Thyroid gland (tissue), 4 donors: ENCODE data around the gene MRC2. TPM values are rescaled to one million over a fixed set of nuclear protein-coding genes. Genes with fewer than 3 reads are reported as not detected.

Experiments used
- DNase-seq, 2 donors: peaks; one replicate each; pipeline ENCODE4 v3.0.0-alpha.2; 2019
- H3K27ac ChIP-seq, 3 donors: fragments of 200-600 bp; sonication (generic); 1 replicate in 2 of 3; 2 replicates in 1 of 3; pipeline ENCODE4 v1.5.1; 2016 to 2019; ENCODE audit warnings: mild to moderate bottlenecking in 1 of 3, moderate library complexity in 1 of 3
- H3K27me3 ChIP-seq: fragments of 200-600 bp; sonication (generic); one replicate; pipeline ENCODE4 v1.5.1; 2019
- H3K36me3 ChIP-seq, 2 donors: fragments of 200-600 bp; sonication (generic); one replicate each; pipeline ENCODE4 v1.5.1; 2016 to 2019
- H3K4me1 ChIP-seq, 2 donors: fragments of 200-600 bp; sonication (generic); one replicate each; pipeline ENCODE4 v1.5.1; 2017 to 2019
- H3K4me3 ChIP-seq, 3 donors: fragments of 200-600 bp; sonication (generic); replicated peaks in 1 of 3; 1 replicate in 2 of 3; 2 replicates in 1 of 3; pipeline ENCODE4 v1.5.1; 2016; ENCODE audit warnings: mild to moderate bottlenecking in 1 of 3
- H3K9me3 ChIP-seq: fragments of 200-600 bp; sonication (generic); one replicate; pipeline ENCODE4 v1.5.1; 2017
- POLR2A ChIP-seq, 2 donors: fragments of 450-650 bp; IDR thresholded peaks; one replicate each; pipeline ENCODE4 v1.6.1; 2017; ENCODE audit warnings: antibody characterized with exemption in 2 of 2, mild to moderate bottlenecking in 2 of 2, moderate library complexity in 1 of 2
- WGBS, 2 donors: methylation state at CpG; one replicate each; pipeline ENCODE4 v1.1.5; 2017; 5-methylcytosine and 5-hydroxymethylcytosine counted together
- intact Hi-C: fragments of 100-400 bp; cut with DNase I; formaldehyde crosslinking; loops from one replicate; pipeline ENCODE4 v1.15.1; 2023
- total RNA-seq, 4 donors: library from RNA; depleted of rRNA; stranded (reverse); fragments of >200 nt; gene quantifications; one replicate each; pipeline ENCODE4 v1.2.3, GENCODE V29; 2016
- TF ChIP-seq, protein P1 (sequence below), 6 experiments: fragments of 200-600 bp in 3 of 6; fragments of 450-650 bp in 3 of 6; sonication (generic) in 3 of 6; IDR thresholded peaks; one replicate each; pipeline ENCODE4 v1.5.1; 2016 to 2019; ENCODE audit warnings: antibody characterized with exemption in 6 of 6, mild to moderate bottlenecking in 2 of 6, inconsistent platforms in 1 of 6, moderate library complexity in 1 of 6

The MRC2 gene
- total RNA-seq, 4 donors from 2014 or later: 7.9 to 15.2 (median 10.9) TPM

- Histone ChIP-seq H3K9me3 (no peaks in the 10 kb centered on the region), H3K4me1 (no peaks in the 10 kb centered on the region), H3K27ac (no peak overlapping the region), H3K36me3 (peaks cover 15% of the 10 kb centered on the region in 2 donors), H3K27me3 (no peaks in the 10 kb centered on the region), H3K4me3 (no peak overlapping the region)
- TF ChIP-seq, protein P1, sequence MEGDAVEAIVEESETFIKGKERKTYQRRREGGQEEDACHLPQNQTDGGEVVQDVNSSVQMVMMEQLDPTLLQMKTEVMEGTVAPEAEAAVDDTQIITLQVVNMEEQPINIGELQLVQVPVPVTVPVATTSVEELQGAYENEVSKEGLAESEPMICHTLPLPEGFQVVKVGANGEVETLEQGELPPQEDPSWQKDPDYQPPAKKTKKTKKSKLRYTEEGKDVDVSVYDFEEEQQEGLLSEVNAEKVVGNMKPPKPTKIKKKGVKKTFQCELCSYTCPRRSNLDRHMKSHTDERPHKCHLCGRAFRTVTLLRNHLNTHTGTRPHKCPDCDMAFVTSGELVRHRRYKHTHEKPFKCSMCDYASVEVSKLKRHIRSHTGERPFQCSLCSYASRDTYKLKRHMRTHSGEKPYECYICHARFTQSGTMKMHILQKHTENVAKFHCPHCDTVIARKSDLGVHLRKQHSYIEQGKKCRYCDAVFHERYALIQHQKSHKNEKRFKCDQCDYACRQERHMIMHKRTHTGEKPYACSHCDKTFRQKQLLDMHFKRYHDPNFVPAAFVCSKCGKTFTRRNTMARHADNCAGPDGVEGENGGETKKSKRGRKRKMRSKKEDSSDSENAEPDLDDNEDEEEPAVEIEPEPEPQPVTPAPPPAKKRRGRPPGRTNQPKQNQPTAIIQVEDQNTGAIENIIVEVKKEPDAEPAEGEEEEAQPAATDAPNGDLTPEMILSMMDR (IDR thresholded peaks at IDR 0.05): no peak
- no peak for TF ChIP-seq POLR2A (IDR thresholded peaks at IDR 0.05)
- intact Hi-C loops: no loop called here
- DNase-seq: no peak
- WGBS, 2 donors: 76 to 78% methylated on average over 6 of the region's 6 CpGs
These were observed 13.3 kb upstream of the MRC2 start for GRCh38 chr17:62614142-62614541.

- H3K4me1 ChIP-seq: no peaks in the 10 kb centered on the region
- no peak for DNase-seq
- intact Hi-C loops: no loop called here
- H3K36me3 ChIP-seq: peaks cover 3 to 8% of the 10 kb centered on the region in 2 donors
- no peaks in the 10 kb centered on the region for H3K27me3 ChIP-seq
- no peak overlapping the region for H3K4me3 ChIP-seq
- no peak overlapping the region for H3K27ac ChIP-seq
- TF ChIP-seq POLR2A (IDR thresholded peaks at IDR 0.05): no peak
- TF ChIP-seq, protein P1 (IDR thresholded peaks at IDR 0.05): no peak
- H3K9me3 ChIP-seq: no peaks in the 10 kb centered on the region
- WGBS, 2 donors: 88 to 92% methylated on average over 4 of the region's 4 CpGs
These were observed 12.0 kb upstream of the MRC2 start for GRCh38 chr17:62615503-62615902.

DNA sequence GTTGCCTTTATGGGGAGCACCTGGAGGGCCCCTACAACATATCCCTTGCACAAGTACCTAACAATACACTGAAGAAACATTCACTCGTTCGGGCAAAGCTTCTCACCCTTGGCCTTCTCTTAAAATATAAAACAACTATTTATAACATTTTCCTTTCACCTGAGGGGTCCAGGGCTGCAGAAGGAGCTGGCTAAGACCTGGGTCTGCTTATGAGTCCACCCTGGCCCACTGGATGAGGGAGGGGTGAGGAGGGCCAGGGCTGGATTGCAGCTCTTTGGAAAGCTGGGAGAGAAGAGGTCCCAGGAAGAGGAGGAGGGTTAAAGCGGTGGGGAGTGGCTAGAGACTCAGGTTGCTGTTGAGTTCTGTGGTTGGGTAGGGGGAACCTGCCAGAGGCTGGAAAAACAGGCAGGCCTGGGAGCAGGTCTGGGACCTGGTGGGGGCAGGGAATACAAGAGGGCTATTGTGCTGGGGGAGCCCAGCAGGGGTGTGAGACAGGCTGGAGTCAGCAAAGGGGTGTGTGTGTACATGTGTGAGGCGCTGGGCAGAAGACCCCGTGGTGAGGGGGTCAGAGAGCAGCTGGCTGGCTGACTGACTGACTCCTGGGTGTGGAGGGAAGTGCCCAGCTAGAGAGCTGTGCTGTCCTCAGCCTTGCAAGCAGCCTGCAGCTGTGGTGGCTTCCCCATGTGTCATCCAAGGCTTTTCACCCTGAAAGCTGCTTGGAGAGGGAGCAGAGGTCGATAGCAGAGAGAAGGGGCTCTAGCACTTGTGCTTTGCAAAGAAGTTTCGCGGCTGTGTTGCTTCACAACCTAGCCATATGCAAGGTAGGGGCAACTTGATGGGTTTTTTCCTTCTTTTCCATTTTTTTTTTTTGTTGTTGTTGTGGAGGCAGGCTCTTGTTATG, 10.2 kb upstream of the MRC2 start:
- no peak for DNase-seq
- H3K4me3 ChIP-seq: no peak overlapping the region
- 63 to 69% methylated on average over 8 of the region's 8 CpGs for WGBS, 2 donors
- H3K27ac ChIP-seq: no peak overlapping the region
- no peaks in the 10 kb centered on the region for H3K27me3 ChIP-seq
- H3K36me3 ChIP-seq: peaks cover 0 to 4% of the 10 kb centered on the region in 2 donors
- intact Hi-C loops: no loop called here
- H3K4me1 ChIP-seq: no peaks in the 10 kb centered on the region
- TF ChIP-seq, protein P1 (IDR thresholded peaks at IDR 0.05): no peak
- TF ChIP-seq POLR2A (IDR thresholded peaks at IDR 0.05): no peak
- no peaks in the 10 kb centered on the region for H3K9me3 ChIP-seq

DNA sequence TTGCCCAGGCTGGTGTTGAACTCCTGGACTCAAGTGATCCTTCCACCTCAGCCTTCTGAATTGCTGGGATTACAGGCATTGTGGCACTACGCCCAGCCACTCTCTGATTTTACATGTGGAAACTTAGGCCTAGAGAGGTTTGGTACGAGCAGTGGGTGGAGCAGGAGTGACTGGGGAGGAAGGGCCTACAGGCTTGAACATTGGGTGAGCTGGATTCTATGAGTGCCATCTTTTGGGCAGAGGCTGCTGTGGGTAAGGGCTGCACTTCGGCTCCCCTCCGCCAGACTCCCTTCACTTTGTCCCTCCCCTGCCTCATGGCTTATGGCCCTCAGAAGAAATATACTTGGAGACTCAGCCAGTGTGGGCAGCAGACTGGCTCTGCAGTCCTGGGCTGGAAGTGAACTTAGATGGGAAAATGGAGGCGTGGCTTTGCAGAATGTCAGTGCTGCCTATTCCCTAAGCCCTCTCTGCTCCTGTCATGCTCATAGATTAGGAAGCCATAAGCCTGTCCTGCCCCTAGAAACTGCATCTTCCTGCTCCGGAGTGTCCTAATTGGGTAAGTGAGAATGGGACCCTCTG, 9.5 kb upstream of the MRC2 start:
- whole genome bisulfite sequencing, 2 donors: 69 to 81% methylated on average over 6 of the region's 6 CpGs
- peaks cover 0 to 4% of the 10 kb centered on the region in 2 donors for H3K36me3 ChIP-seq
- intact Hi-C loops: no loop called here
- H3K4me1 ChIP-seq: no peaks in the 10 kb centered on the region
- H3K27me3 ChIP-seq: no peaks in the 10 kb centered on the region
- H3K4me3 ChIP-seq: no peak overlapping the region
- TF ChIP-seq, protein P1 (IDR thresholded peaks at IDR 0.05): no peak
- TF ChIP-seq POLR2A (IDR thresholded peaks at IDR 0.05): no peak
- DNase-seq: no peak
- H3K27ac ChIP-seq: no peak overlapping the region
- no peaks in the 10 kb centered on the region for H3K9me3 ChIP-seq
